ENCODE measurements around the gene RPUSD3.
"Not testable (repeated sequence)": the region's sequence is repeated elsewhere in the genome, so short reads cannot be mapped to it uniquely, and the experiment has no call there.

DNA sequence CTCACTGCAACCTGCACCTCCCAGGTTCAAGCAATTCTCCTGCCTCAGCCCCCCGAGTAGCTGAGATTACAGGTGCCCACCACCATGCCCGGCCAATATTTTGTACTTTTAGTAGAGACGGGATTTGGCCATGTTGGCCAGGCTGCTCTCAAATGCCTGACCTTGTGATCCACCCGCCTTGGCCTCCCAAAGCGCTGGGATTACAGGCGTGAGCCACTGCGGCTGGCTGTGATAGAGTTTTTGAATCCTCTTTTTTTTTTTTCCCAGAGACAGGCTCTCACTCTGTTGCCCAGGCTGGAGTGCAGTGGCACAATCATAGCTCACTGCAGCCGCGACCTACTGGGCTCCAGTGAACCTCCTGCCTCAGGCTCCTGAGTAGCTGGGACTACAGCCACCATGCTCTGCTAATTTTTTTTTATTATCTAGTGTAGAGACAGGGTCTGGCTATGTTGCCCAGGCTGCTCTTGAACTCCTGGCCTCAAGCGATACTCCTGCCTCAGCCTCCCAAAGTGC lies 21.4 kb upstream of the RPUSD3 start:
- TF ChIP-seq CTCF (IDR thresholded peaks at IDR 0.05; ENCODE audit: low read length); EZH2 (optimal IDR thresholded peaks at IDR 0.05; ENCODE audit: low read depth, low read length): not testable (repeated sequence)

Data from MM.1S (cell line).